Loucy (cell line): ENCODE data around the gene NCOA5.

Source experiments
- H2AFZ ChIP-seq: fragments of 200-600 bp; sonication (generic); 2 replicates; pipeline ENCODE4 v1.6.0; 2016; ENCODE audit warnings: antibody characterized with exemption, mild to moderate bottlenecking, low read length, moderate library complexity
- H3F3A ChIP-seq: fragments of 200-600 bp; 2 replicates; pipeline ENCODE4 v1.6.0; 2016; ENCODE audit warnings: antibody characterized with exemption, low read depth, mild to moderate bottlenecking
- H3K27me3 ChIP-seq: fragments of 200-600 bp; sonication (generic); 2 replicates; pipeline ENCODE4 v1.6.1; 2014; ENCODE audit warnings: low read length, mild to moderate bottlenecking; ENCODE audit not compliant: insufficient read depth, poor library complexity, severe bottlenecking
- H3K36me3 ChIP-seq: fragments of 200-600 bp; sonication (generic); 2 replicates; pipeline ENCODE4 v1.6.1; 2016; ENCODE audit warnings: low read length; ENCODE audit not compliant: insufficient read depth
- H3K4me1 ChIP-seq: fragments of 200-600 bp; sonication (generic); 2 replicates; pipeline ENCODE4 v1.5.1; 2014; ENCODE audit warnings: low read length, mild to moderate bottlenecking; ENCODE audit not compliant: insufficient read depth, poor library complexity, severe bottlenecking
- H3K4me2 ChIP-seq: fragments of 200-600 bp; sonication (generic); 2 replicates; pipeline ENCODE4 v1.6.0; 2014; ENCODE audit warnings: antibody characterized with exemption, low read length, low read depth, mild to moderate bottlenecking; ENCODE audit not compliant: poor library complexity, severe bottlenecking
- H3K4me3 ChIP-seq: fragments of 200-600 bp; sonication (generic); 2 replicates; pipeline ENCODE4 v1.5.1; 2014; ENCODE audit warnings: low read length, mild to moderate bottlenecking, mixed read lengths; ENCODE audit not compliant: poor library complexity, severe bottlenecking
- H3K79me2 ChIP-seq: fragments of 200-600 bp; sonication (generic); 2 replicates; pipeline ENCODE4 v1.6.1; 2014; ENCODE audit warnings: low read length; ENCODE audit not compliant: insufficient read depth
- H3K9ac ChIP-seq: fragments of 200-600 bp; sonication (generic); 2 replicates; pipeline ENCODE4 v1.6.0; 2014; ENCODE audit warnings: mild to moderate bottlenecking, low read depth, low read length, moderate library complexity; ENCODE audit not compliant: poor library complexity, severe bottlenecking
- H3K9me2 ChIP-seq: fragments of 200-600 bp; sonication (generic); replicated peaks from 2 replicates; pipeline ENCODE4 v1.6.1; 2016; ENCODE audit warnings: low read depth, low read length, mixed read lengths
- H3K9me3 ChIP-seq: fragments of 200-600 bp; sonication (generic); 2 replicates; pipeline ENCODE4 v1.6.1; 2014; ENCODE audit warnings: mild to moderate bottlenecking, antibody characterized with exemption, low read length, low read depth; ENCODE audit not compliant: insufficient read depth
- H4K20me1 ChIP-seq: fragments of 200-600 bp; sonication (generic); 2 replicates; pipeline ENCODE4 v1.6.0; 2014; ENCODE audit warnings: antibody characterized with exemption, low read length, mild to moderate bottlenecking; ENCODE audit not compliant: insufficient read depth, poor library complexity, severe bottlenecking
- CTCF ChIP-seq: fragments of 200-600 bp; sonication (generic); conservative IDR thresholded peaks from 2 replicates; pipeline ENCODE4 v1.5.1; 2014; ENCODE audit warnings: mild to moderate bottlenecking, antibody characterized with exemption, low read length
- EZH2phosphoT487 ChIP-seq: fragments of 200-600 bp; IDR thresholded peaks from 2 replicates; pipeline ENCODE4 v1.6.1; 2018; ENCODE audit warnings: antibody characterized with exemption, mild to moderate bottlenecking, moderate library complexity, borderline replicate concordance

Gene NCOA5

GRCh38 chr20:46028772-46029371 lies 60.9 kb downstream of the NCOA5 start, which contains the start of gene SLC12A5:
TSS of gene SLC12A5 (plus strand) at chr20:46029215. CDS start at chr20:46029345, 130 bp downstream.
- peaks cover 18% of the 10 kb centered on the region for H4K20me1 ChIP-seq
- no peaks in the 10 kb centered on the region for H3K36me3 ChIP-seq
- no peak within 1 kb of the TSS for H3K4me2 ChIP-seq
- H3K79me2 ChIP-seq: no peaks in the 10 kb centered on the region
- no peaks in the 10 kb centered on the region for H3K9me2 ChIP-seq
- TF ChIP-seq EZH2phosphoT487: no peak
- no peak for TF ChIP-seq CTCF
- no peak within 1 kb of the TSS for H2AFZ ChIP-seq
- no peaks in the 10 kb centered on the region for H3K9me3 ChIP-seq
- no peaks in the 10 kb centered on the region for H3F3A ChIP-seq
- H3K9ac ChIP-seq: no peak within 1 kb of the TSS
- no peaks in the 10 kb centered on the region for H3K4me1 ChIP-seq
- H3K27me3 ChIP-seq: no peaks in the 10 kb centered on the region
- H3K4me3 ChIP-seq: no peak within 1 kb of the TSS

GRCh38 chr20:46028110-46028509 lies 61.7 kb downstream of the NCOA5 start:
- no peaks in the 10 kb centered on the region for H3K79me2 ChIP-seq
- no peaks in the 10 kb centered on the region for H3K27me3 ChIP-seq

GRCh38 chr20:46027245-46027853 lies 62.4 kb downstream of the NCOA5 start:
- no peak for TF ChIP-seq EZH2phosphoT487
- no peak for TF ChIP-seq CTCF
- Histone ChIP-seq H3K79me2 (no peaks in the 10 kb centered on the region), H3K9me2 (no peaks in the 10 kb centered on the region), H3K4me3 (no peak overlapping the region), H4K20me1 (peaks cover 21% of the 10 kb centered on the region), H3K27me3 (no peaks in the 10 kb centered on the region), H3F3A (no peaks in the 10 kb centered on the region), H3K9me3 (no peaks in the 10 kb centered on the region), H3K4me2 (no peak overlapping the region), H3K36me3 (no peaks in the 10 kb centered on the region), H3K9ac (no peak overlapping the region), H3K4me1 (peaks cover 10% of the 10 kb centered on the region), H2AFZ (no peak overlapping the region)

More at GRCh38 chr20:46028110-46028509, 61.7 kb downstream of the NCOA5 start:
- Histone ChIP-seq H2AFZ (no peak overlapping the region), H3K9me2 (no peaks in the 10 kb centered on the region), H3K9me3 (no peaks in the 10 kb centered on the region), H3F3A (no peaks in the 10 kb centered on the region), H3K4me1 (peaks cover 4% of the 10 kb centered on the region), H4K20me1 (peaks cover 21% of the 10 kb centered on the region), H3K36me3 (no peaks in the 10 kb centered on the region), H3K4me2 (no peak overlapping the region), H3K9ac (no peak overlapping the region), H3K4me3 (no peak overlapping the region)
- TF ChIP-seq EZH2phosphoT487 (no peak), CTCF (no peak)
